ENCODE data around the gene PLCB2. TPM values are rescaled to one million over a fixed set of nuclear protein-coding genes. Genes with fewer than 3 reads are reported as not detected.
A peak's percentile ranks its signal among the peaks of the same experiment; 100 is the strongest.

The PLCB2 gene
- total and polyA plus RNA-seq, 2 experiments from 2014 or later: 9.5 to 13.8 TPM

GRCh38 chr15:40239693-40240618 is 67.8 kb downstream of the PLCB2 start:
- Mint-ChIP-seq H3K4me3 (peak overlapping the region; percentile 68), H3K4me1 (peaks cover 26% of the 10 kb centered on the region), H3K36me3 (ENCODE audit: low read depth) (no peaks in the 10 kb centered on the region; the same call in 2 of the 3 replicates), H3K9me3 (no peaks in the 10 kb centered on the region), H3K27me3 (ENCODE audit: insufficient read depth, low read depth, poor library complexity) (peaks cover 17% of the 10 kb centered on the region), H3K27ac (peak overlapping the region; percentile 71)
- ATAC-seq: peak; percentile 10
- Histone ChIP-seq H3K36me3 (ENCODE audit: insufficient read depth) (no peaks in the 10 kb centered on the region), H3K4me3 (peak overlapping the region; percentile 51), H4K20me1 (replicated peaks; ENCODE audit: insufficient read depth) (no peaks in the 10 kb centered on the region), H3K4me2 (peak overlapping the region; percentile 78), H2AFZ (peak overlapping the region; percentile 98), H3F3A (replicated peaks; ENCODE audit: low read depth) (peaks cover 12% of the 10 kb centered on the region; the same call in 1 of the 2 replicates), H3K9me2 (ENCODE audit: insufficient read depth) (no peaks in the 10 kb centered on the region), H3K27ac (ENCODE audit: low read depth) (no peak overlapping the region), H3K27me3 (ENCODE audit: insufficient read depth) (peaks cover 8% of the 10 kb centered on the region; the same call in 1 of the 2 replicates), H3K4me1 (ENCODE audit: insufficient read depth) (peaks cover 14% of the 10 kb centered on the region), H3K79me2 (replicated peaks; ENCODE audit: insufficient read depth) (no peaks in the 10 kb centered on the region)
- DNase-seq (ENCODE audit: low spot score): peak; percentile 40
- TF ChIP-seq ZNF114 (CRISPR knock-in tag; IDR thresholded peaks at IDR 0.05) (no peak), ETS1 (IDR thresholded peaks at IDR 0.05) (no peak), REST (IDR thresholded peaks at IDR 0.05; ENCODE audit: unreplicated experiment) (no peak), STAT1 (IDR thresholded peaks at IDR 0.05; ENCODE audit: unreplicated experiment) (no peak), EZH2 (IDR thresholded peaks at IDR 0.05; ENCODE audit: low read depth, unreplicated experiment) (no peak), NANOG (IDR thresholded peaks at IDR 0.05; ENCODE audit: borderline replicate concordance) (no peak), ZNF331 (CRISPR knock-in tag; IDR thresholded peaks at IDR 0.05; ENCODE audit: low read depth) (no peak), POLR2AphosphoS5 (IDR thresholded peaks at IDR 0.05; ENCODE audit: low read depth) (no peak), CREB1 (CRISPR knock-in tag; IDR thresholded peaks at IDR 0.05; ENCODE audit: low read depth) (no peak)
- TF ChIP-seq, protein P1, sequence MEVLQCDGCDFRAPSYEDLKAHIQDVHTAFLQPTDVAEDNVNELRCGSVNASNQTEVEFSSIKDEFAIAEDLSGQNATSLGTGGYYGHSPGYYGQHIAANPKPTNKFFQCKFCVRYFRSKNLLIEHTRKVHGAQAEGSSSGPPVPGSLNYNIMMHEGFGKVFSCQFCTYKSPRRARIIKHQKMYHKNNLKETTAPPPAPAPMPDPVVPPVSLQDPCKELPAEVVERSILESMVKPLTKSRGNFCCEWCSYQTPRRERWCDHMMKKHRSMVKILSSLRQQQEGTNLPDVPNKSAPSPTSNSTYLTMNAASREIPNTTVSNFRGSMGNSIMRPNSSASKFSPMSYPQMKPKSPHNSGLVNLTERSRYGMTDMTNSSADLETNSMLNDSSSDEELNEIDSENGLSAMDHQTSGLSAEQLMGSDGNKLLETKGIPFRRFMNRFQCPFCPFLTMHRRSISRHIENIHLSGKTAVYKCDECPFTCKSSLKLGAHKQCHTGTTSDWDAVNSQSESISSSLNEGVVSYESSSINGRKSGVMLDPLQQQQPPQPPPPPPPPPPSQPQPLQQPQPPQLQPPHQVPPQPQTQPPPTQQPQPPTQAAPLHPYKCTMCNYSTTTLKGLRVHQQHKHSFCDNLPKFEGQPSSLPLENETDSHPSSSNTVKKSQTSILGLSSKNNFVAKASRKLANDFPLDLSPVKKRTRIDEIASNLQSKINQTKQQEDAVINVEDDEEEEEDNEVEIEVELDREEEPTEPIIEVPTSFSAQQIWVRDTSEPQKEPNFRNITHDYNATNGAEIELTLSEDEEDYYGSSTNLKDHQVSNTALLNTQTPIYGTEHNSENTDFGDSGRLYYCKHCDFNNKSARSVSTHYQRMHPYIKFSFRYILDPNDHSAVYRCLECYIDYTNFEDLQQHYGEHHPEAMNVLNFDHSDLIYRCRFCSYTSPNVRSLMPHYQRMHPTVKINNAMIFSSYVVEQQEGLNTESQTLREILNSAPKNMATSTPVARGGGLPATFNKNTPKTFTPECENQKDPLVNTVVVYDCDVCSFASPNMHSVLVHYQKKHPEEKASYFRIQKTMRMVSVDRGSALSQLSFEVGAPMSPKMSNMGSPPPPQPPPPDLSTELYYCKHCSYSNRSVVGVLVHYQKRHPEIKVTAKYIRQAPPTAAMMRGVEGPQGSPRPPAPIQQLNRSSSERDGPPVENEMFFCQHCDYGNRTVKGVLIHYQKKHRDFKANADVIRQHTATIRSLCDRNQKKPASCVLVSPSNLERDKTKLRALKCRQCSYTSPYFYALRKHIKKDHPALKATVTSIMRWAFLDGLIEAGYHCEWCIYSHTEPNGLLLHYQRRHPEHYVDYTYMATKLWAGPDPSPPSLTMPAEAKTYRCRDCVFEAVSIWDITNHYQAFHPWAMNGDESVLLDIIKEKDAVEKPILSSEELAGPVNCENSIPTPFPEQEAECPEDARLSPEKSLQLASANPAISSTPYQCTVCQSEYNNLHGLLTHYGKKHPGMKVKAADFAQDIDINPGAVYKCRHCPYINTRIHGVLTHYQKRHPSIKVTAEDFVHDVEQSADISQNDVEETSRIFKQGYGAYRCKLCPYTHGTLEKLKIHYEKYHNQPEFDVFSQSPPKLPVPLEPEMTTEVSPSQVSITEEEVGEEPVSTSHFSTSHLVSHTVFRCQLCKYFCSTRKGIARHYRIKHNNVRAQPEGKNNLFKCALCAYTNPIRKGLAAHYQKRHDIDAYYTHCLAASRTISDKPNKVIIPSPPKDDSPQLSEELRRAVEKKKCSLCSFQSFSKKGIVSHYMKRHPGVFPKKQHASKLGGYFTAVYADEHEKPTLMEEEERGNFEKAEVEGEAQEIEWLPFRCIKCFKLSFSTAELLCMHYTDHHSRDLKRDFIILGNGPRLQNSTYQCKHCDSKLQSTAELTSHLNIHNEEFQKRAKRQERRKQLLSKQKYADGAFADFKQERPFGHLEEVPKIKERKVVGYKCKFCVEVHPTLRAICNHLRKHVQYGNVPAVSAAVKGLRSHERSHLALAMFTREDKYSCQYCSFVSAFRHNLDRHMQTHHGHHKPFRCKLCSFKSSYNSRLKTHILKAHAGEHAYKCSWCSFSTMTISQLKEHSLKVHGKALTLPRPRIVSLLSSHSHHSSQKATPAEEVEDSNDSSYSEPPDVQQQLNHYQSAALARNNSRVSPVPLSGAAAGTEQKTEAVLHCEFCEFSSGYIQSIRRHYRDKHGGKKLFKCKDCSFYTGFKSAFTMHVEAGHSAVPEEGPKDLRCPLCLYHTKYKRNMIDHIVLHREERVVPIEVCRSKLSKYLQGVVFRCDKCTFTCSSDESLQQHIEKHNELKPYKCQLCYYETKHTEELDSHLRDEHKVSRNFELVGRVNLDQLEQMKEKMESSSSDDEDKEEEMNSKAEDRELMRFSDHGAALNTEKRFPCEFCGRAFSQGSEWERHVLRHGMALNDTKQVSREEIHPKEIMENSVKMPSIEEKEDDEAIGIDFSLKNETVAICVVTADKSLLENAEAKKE (CRISPR knock-in tag; IDR thresholded peaks at IDR 0.05): no peak
- TF ChIP-seq, protein P2, sequence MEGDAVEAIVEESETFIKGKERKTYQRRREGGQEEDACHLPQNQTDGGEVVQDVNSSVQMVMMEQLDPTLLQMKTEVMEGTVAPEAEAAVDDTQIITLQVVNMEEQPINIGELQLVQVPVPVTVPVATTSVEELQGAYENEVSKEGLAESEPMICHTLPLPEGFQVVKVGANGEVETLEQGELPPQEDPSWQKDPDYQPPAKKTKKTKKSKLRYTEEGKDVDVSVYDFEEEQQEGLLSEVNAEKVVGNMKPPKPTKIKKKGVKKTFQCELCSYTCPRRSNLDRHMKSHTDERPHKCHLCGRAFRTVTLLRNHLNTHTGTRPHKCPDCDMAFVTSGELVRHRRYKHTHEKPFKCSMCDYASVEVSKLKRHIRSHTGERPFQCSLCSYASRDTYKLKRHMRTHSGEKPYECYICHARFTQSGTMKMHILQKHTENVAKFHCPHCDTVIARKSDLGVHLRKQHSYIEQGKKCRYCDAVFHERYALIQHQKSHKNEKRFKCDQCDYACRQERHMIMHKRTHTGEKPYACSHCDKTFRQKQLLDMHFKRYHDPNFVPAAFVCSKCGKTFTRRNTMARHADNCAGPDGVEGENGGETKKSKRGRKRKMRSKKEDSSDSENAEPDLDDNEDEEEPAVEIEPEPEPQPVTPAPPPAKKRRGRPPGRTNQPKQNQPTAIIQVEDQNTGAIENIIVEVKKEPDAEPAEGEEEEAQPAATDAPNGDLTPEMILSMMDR (conservative IDR thresholded peaks at IDR 0.05; ENCODE audit: low read depth in 2 of 2): no peak

Measured in GM23338 (cell line).